Gastroesophageal sphincter (tissue), 4 donors: ENCODE data around the gene SEL1L2. TPM values are rescaled to one million over a fixed set of nuclear protein-coding genes. Genes with fewer than 3 reads are reported as not detected.

Experiments used
- ATAC-seq: fragments of 150-250 bp; one replicate; pipeline ENCODE4 v1.9.1; 2016; ENCODE audit warnings: mild to moderate bottlenecking, moderate library complexity
- H3K27ac ChIP-seq, 4 donors: fragments of 200-600 bp; sonication (generic) in 3 of 4; 1 replicate in 3 of 4; 2 replicates in 1 of 4; pipeline ENCODE4 v1.5.1; 2016 to 2019
- H3K27me3 ChIP-seq: fragments of 200-600 bp; sonication (generic); one replicate; pipeline ENCODE4 v1.5.1; 2019
- H3K36me3 ChIP-seq, 2 donors: fragments of 200-600 bp; sonication (generic); one replicate each; pipeline ENCODE4 v1.5.1; 2019; ENCODE audit warnings: control low read depth in 1 of 2
- H3K4me1 ChIP-seq, 3 donors: fragments of 200-600 bp; sonication (generic); 1 replicate in 2 of 3; 2 replicates in 1 of 3; pipeline ENCODE4 v1.5.1; 2016 to 2019; ENCODE audit warnings: control low read depth in 2 of 3
- H3K4me3 ChIP-seq, 2 donors: fragments of 200-600 bp; sonication (generic); one replicate each; pipeline ENCODE4 v1.5.1; 2019; ENCODE audit warnings: mild to moderate bottlenecking in 1 of 2, moderate library complexity in 1 of 2
- H3K9me3 ChIP-seq, 3 donors: fragments of 200-600 bp; sonication (generic); one replicate each; pipeline ENCODE4 v1.5.1; 2017 to 2019; ENCODE audit warnings: control low read depth in 2 of 3
- CTCF ChIP-seq, 4 experiments: fragments of 200-600 bp in 2 of 4; fragments of 450-650 bp in 2 of 4; sonication (generic) in 1 of 4; IDR thresholded peaks; one replicate each; pipeline ENCODE4 v1.5.1; 2017 to 2019; ENCODE audit warnings: antibody characterized with exemption in 4 of 4, mild to moderate bottlenecking in 2 of 4, moderate library complexity in 2 of 4
- EP300 ChIP-seq: sonication (generic); formaldehyde crosslinking; IDR thresholded peaks from one replicate; pipeline ENCODE4 v1.6.1; 2017; ENCODE audit warnings: antibody characterized with exemption, mild to moderate bottlenecking
- POLR2A ChIP-seq, 2 donors: fragments of 450-650 bp; IDR thresholded peaks; one replicate each; pipeline ENCODE4 v1.6.1; 2017; ENCODE audit warnings: antibody characterized with exemption in 2 of 2, mild to moderate bottlenecking in 2 of 2, moderate library complexity in 1 of 2
- POLR2AphosphoS5 ChIP-seq: sonication (generic); formaldehyde crosslinking; IDR thresholded peaks from one replicate; pipeline ENCODE4 v1.6.1; 2017; ENCODE audit warnings: antibody characterized with exemption
- WGBS, 2 donors: methylation state at CpG; one replicate each; pipeline ENCODE4 v1.1.5; 2018; ENCODE audit warnings: low coverage in 1 of 2; 5-methylcytosine and 5-hydroxymethylcytosine counted together
- total RNA-seq, 4 donors: library from RNA; depleted of rRNA; stranded (reverse); fragments of >200 nt; gene quantifications; one replicate each; pipeline ENCODE4 v1.1.0, GENCODE V29; 2016

SEL1L2 gene
- total RNA-seq, result not detected

- WGBS, 2 donors, result 13 to 40% methylated on average over 3 to 5 of the region's 5 CpGs
- Histone ChIP-seq H3K4me3 (no peak within 1 kb of the TSS), H3K36me3 (no peaks in the 10 kb centered on the region), H3K4me1 (no peaks in the 10 kb centered on the region), H3K27me3 (no peaks in the 10 kb centered on the region), H3K9me3 (peaks cover 0 to 14% (median 0%) of the 10 kb centered on the region in 3 donors), H3K27ac (no peak within 1 kb of the TSS)
- TF ChIP-seq CTCF (IDR thresholded peaks at IDR 0.05) (no peak), POLR2A (IDR thresholded peaks at IDR 0.05) (no peak), POLR2AphosphoS5 (no peak), EP300 (no peak)
- no peak for ATAC-seq
Measured at GRCh38 chr20:13990465-13990864, at the start of gene SEL1L2. Gene SEL1L2, minus strand, starts transcription at chr20:13990614. Its CDS starts 80 bp downstream, at chr20:13990534.

DNA sequence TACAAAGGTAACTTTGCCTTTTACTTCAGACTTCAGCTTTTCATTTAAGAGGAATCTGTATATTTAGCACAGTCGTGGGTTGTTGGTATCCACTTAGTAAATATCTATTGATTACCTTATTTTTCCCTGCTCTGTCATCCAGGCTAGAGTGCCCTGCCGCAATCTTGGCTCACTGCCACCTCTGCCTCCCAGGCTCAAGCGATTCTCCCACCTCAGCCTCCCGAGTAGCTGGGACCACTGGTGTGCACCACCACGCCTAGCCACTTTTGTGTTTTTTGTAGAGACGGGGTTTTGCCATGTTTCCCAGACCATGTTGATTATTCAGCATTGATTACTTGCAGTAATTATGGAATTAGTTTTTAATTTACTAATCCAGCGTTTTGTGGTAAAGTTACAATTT, 46.2 kb upstream of the SEL1L2 start:
- ATAC-seq, result no peak
- Histone ChIP-seq H3K9me3 (no peaks in the 10 kb centered on the region), H3K4me1 (no peaks in the 10 kb centered on the region), H3K27ac (no peak overlapping the region), H3K27me3 (no peaks in the 10 kb centered on the region), H3K4me3 (no peak overlapping the region), H3K36me3 (no peaks in the 10 kb centered on the region)
- 85 to 92% methylated on average over 6 to 7 of the region's 7 CpGs for whole genome bisulfite sequencing, 2 donors
- TF ChIP-seq POLR2A (IDR thresholded peaks at IDR 0.05) (no peak), POLR2AphosphoS5 (no peak), EP300 (no peak), CTCF (IDR thresholded peaks at IDR 0.05) (no peak)

DNA sequence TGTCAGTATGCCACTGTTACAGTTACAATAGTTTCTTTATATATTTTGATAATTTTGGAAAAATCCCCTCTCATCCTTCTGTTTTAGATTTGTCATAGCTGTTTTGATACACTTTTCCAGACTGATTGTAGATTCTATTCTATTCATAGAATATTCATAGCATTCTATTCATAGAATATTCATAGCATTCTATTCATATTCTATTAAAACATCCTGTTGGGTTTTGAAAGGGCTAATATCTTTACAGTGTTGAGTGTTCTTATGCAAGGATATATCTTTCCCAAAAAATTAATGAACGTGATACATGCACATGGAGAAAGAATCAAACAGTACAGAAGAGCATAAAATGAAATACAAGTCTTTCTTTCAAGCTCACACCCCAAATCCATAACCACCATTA, 42.9 kb upstream of the SEL1L2 start:
- ATAC-seq, result no peak
- WGBS, 2 donors, result 78 to 91% methylated on average over 1 of the region's 1 CpG
- H3K36me3 ChIP-seq, result no peaks in the 10 kb centered on the region
- H3K27ac ChIP-seq, result no peak overlapping the region
- H3K27me3 ChIP-seq, result no peaks in the 10 kb centered on the region
- no peaks in the 10 kb centered on the region for H3K4me1 ChIP-seq
- H3K4me3 ChIP-seq, result no peak overlapping the region
- TF ChIP-seq CTCF (IDR thresholded peaks at IDR 0.05) (no peak), POLR2AphosphoS5 (no peak), POLR2A (IDR thresholded peaks at IDR 0.05) (no peak), EP300 (no peak)
- H3K9me3 ChIP-seq, result no peaks in the 10 kb centered on the region

DNA sequence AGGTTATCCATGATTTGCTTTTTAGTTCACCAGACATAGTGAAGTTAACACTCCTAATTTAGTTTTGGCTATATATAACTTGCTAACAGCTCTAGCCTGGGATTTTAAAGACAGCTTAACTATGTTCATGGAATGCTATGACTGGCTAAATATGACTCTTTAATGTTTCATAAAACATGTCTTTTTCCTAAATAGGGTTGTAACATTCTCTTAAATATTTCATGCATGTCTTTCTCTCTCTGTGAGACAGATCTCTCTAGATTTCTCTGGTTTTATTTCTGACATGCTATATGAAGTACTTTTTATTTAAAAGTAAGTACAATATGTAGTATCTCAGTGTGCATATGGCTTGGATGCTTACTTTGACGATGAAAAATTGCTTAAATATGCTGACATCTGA, 40.6 kb upstream of the SEL1L2 start:
- Histone ChIP-seq H3K27ac (no peak overlapping the region), H3K36me3 (peaks cover 0 to 6% of the 10 kb centered on the region in 2 donors), H3K27me3 (no peaks in the 10 kb centered on the region), H3K4me1 (no peaks in the 10 kb centered on the region), H3K4me3 (no peak overlapping the region), H3K9me3 (no peaks in the 10 kb centered on the region)
- TF ChIP-seq CTCF (IDR thresholded peaks at IDR 0.05) (no peak), POLR2A (IDR thresholded peaks at IDR 0.05) (no peak)
- no peak for ATAC-seq
- WGBS, 2 donors, result 90 to 100% methylated on average over 1 of the region's 1 CpG

DNA sequence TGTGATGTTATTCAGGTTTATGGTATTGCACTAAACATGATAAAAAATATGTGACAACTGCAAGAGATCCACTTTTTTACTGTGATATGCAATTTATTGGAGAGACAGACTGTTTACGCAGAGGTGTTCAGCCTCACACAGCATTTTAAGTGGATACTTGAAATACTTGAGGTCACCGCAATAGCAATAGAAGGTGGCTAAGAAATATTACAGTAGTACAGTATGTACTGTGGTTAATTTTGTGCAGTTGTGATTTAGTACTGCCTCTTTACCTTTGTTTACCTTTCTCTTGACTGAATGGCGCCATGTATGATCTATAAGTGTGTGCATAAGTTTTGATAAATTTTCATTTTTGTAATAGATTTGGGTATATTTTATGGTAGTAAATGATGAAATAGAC, 22.3 kb upstream of the SEL1L2 start:
- TF ChIP-seq EP300, result no peak
- no peak for TF ChIP-seq POLR2AphosphoS5
- TF ChIP-seq CTCF (IDR thresholded peaks at IDR 0.05), result no peak
- no peak for TF ChIP-seq POLR2A (IDR thresholded peaks at IDR 0.05)
- Histone ChIP-seq H3K27ac (no peak overlapping the region), H3K27me3 (no peaks in the 10 kb centered on the region), H3K4me3 (no peak overlapping the region), H3K9me3 (peaks cover 0 to 31% (median 0%) of the 10 kb centered on the region in 3 donors), H3K36me3 (no peaks in the 10 kb centered on the region), H3K4me1 (no peaks in the 10 kb centered on the region)
- 98 to 100% methylated on average over 3 of the region's 3 CpGs for WGBS, 2 donors
- no peak for ATAC-seq
